Ishikawa (cell line): ENCODE measurements around the gene FLVCR2.

Experiments
- CEBPB ChIP-seq: IDR thresholded peaks from 2 replicates; pipeline ENCODE4 v1.6.1; 2012
- CREB1 ChIP-seq: IDR thresholded peaks from 2 replicates; pipeline ENCODE4 v1.6.1; 2012; ENCODE audit warnings: low read depth
- EGR1 ChIP-seq: IDR thresholded peaks from 2 replicates; pipeline ENCODE4 v1.6.1; 2012
- EP300 ChIP-seq: IDR thresholded peaks from 2 replicates; pipeline ENCODE4 v1.6.1; 2012; ENCODE audit warnings: borderline replicate concordance
- FOXM1 ChIP-seq: IDR thresholded peaks from 2 replicates; pipeline ENCODE4 v1.6.1; 2012; ENCODE audit warnings: low read depth, borderline replicate concordance
- MAX ChIP-seq: IDR thresholded peaks from 2 replicates; pipeline ENCODE4 v1.6.1; 2012
- NFIC ChIP-seq: IDR thresholded peaks from 2 replicates; pipeline ENCODE4 v1.6.1; 2012
- RAD21 ChIP-seq: IDR thresholded peaks from 2 replicates; pipeline ENCODE4 v1.6.1; 2012; ENCODE audit warnings: low read depth
- TAF1 ChIP-seq: IDR thresholded peaks from 2 replicates; pipeline ENCODE4 v1.6.1; 2012; ENCODE audit warnings: low read depth, mild to moderate bottlenecking
- TCF12 ChIP-seq: IDR thresholded peaks from 2 replicates; pipeline ENCODE4 v1.6.1; 2012; ENCODE audit warnings: low read depth
- TEAD4 ChIP-seq: IDR thresholded peaks from 2 replicates; pipeline ENCODE4 v1.6.1; 2012
- USF1 ChIP-seq: IDR thresholded peaks from 2 replicates; pipeline ENCODE4 v1.6.1; 2012
- YY1 ChIP-seq: IDR thresholded peaks from 2 replicates; pipeline ENCODE4 v1.6.1; 2012; ENCODE audit warnings: low read depth
- ZBTB7A ChIP-seq: IDR thresholded peaks from 2 replicates; pipeline ENCODE4 v1.6.1; 2012; ENCODE audit warnings: low read depth
- TF ChIP-seq, protein P1 (sequence below): IDR thresholded peaks from 2 replicates; pipeline ENCODE4 v1.6.1; 2012; ENCODE audit warnings: low read depth, mild to moderate bottlenecking

The FLVCR2 gene

DNA sequence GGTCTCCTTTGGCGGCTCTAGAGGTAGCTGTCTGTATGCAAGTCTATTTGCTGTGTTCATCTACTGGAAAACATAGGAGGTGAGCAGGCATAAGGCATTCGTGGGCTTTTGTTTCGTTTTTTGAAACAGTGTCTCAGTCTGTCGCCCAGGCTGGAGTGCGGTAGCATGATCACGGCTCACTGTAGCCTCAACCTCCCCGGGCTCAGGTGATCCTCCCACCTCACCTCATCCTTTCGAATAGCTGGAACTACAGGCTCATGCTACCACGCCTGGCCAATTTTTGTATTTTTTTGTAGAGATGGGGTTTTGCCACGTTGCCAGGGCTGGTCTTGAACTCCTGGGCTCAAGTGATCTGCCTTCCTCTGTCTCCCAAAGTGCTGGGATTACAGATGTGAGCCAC lies 27.5 kb downstream of the FLVCR2 start:
- no peak for TF ChIP-seq ZBTB7A
- no peak for TF ChIP-seq YY1
- no peak for TF ChIP-seq NFIC
- no peak for TF ChIP-seq FOXM1
- TF ChIP-seq RAD21, result no peak
- TF ChIP-seq USF1, result no peak
- TF ChIP-seq TCF12, result no peak
- TF ChIP-seq, protein P1, sequence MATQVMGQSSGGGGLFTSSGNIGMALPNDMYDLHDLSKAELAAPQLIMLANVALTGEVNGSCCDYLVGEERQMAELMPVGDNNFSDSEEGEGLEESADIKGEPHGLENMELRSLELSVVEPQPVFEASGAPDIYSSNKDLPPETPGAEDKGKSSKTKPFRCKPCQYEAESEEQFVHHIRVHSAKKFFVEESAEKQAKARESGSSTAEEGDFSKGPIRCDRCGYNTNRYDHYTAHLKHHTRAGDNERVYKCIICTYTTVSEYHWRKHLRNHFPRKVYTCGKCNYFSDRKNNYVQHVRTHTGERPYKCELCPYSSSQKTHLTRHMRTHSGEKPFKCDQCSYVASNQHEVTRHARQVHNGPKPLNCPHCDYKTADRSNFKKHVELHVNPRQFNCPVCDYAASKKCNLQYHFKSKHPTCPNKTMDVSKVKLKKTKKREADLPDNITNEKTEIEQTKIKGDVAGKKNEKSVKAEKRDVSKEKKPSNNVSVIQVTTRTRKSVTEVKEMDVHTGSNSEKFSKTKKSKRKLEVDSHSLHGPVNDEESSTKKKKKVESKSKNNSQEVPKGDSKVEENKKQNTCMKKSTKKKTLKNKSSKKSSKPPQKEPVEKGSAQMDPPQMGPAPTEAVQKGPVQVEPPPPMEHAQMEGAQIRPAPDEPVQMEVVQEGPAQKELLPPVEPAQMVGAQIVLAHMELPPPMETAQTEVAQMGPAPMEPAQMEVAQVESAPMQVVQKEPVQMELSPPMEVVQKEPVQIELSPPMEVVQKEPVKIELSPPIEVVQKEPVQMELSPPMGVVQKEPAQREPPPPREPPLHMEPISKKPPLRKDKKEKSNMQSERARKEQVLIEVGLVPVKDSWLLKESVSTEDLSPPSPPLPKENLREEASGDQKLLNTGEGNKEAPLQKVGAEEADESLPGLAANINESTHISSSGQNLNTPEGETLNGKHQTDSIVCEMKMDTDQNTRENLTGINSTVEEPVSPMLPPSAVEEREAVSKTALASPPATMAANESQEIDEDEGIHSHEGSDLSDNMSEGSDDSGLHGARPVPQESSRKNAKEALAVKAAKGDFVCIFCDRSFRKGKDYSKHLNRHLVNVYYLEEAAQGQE, result no peak
- no peak for TF ChIP-seq EGR1
- TF ChIP-seq MAX, result no peak
- TF ChIP-seq CEBPB, result no peak
- TF ChIP-seq CREB1, result no peak
- TF ChIP-seq TEAD4, result no peak
- no peak for TF ChIP-seq TAF1
- TF ChIP-seq EP300, result no peak

DNA sequence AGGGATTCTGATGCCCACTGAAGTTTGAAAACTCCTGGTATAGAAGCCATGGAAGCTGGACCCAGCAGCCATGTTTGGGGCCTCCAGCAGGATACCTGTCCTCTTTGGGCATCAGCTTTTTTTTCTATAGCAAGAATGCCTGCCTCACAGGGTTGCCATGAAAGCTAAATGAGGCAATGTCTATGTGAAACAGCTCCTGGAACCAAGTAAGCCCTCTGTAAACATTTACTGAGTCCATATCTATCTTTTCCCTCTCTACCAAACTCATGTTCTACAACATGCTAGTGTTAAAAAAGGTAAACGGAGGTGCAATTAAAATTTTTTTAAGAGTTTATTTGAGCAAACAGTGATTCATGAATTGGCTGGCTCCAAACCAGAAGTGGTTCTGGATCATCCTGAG lies 28.6 kb downstream of the FLVCR2 start:
- TF ChIP-seq YY1, result no peak
- no peak for TF ChIP-seq RAD21
- no peak for TF ChIP-seq CEBPB
- TF ChIP-seq, protein P1, result no peak
- TF ChIP-seq EP300, result no peak
- no peak for TF ChIP-seq FOXM1
- no peak for TF ChIP-seq TAF1
- TF ChIP-seq USF1, result no peak
- TF ChIP-seq CREB1, result no peak
- TF ChIP-seq MAX, result no peak
- no peak for TF ChIP-seq NFIC
- TF ChIP-seq ZBTB7A, result no peak
- no peak for TF ChIP-seq TEAD4
- TF ChIP-seq EGR1, result no peak
- no peak for TF ChIP-seq TCF12

- TF ChIP-seq CREB1, result no peak
- TF ChIP-seq, protein P1, result no peak
- TF ChIP-seq EP300, result no peak
- TF ChIP-seq TCF12, result no peak
- TF ChIP-seq TEAD4, result no peak
- no peak for TF ChIP-seq TAF1
- no peak for TF ChIP-seq RAD21
- TF ChIP-seq USF1, result no peak
- TF ChIP-seq MAX, result no peak
Observed at GRCh38 chr14:75607842-75608640, 29.6 kb downstream of the FLVCR2 start.

- no peak for TF ChIP-seq FOXM1
- TF ChIP-seq TCF12, result no peak
- TF ChIP-seq USF1, result no peak
- TF ChIP-seq, protein P1, result no peak
- TF ChIP-seq ZBTB7A, result no peak
- no peak for TF ChIP-seq MAX
- TF ChIP-seq TEAD4, result no peak
- no peak for TF ChIP-seq EP300
- no peak for TF ChIP-seq EGR1
- no peak for TF ChIP-seq NFIC
- TF ChIP-seq TAF1, result no peak
- TF ChIP-seq RAD21, result no peak
- no peak for TF ChIP-seq CREB1
- no peak for TF ChIP-seq CEBPB
- TF ChIP-seq YY1, result no peak
Observed at GRCh38 chr14:75609116-75609515, 30.7 kb downstream of the FLVCR2 start.
